ENCODE results near the gene GBP6. TPM values are rescaled to one million over a fixed set of nuclear protein-coding genes. Genes with fewer than 3 reads are reported as not detected.

GBP6 gene
- total and polyA plus RNA-seq, 4 donors = 0.05 to 0.08 TPM; not detected in 2

GRCh38 chr1:89331890-89332289 is 32.0 kb upstream of the GBP6 start:
- Histone ChIP-seq H3K4me1 (ENCODE audit: control insufficient read depth in 4 of 4, insufficient read depth in 4 of 4, low read length in 3 of 4) (no peaks in the 10 kb centered on the region), H3K9ac (ENCODE audit: low read depth in 1 of 2, low read length in 2 of 2) (no peak overlapping the region), H3K9me3 (ENCODE audit: control insufficient read depth in 4 of 4, low read length in 3 of 4) (no peaks in the 10 kb centered on the region), H3K36me3 (ENCODE audit: control insufficient read depth in 4 of 4, insufficient read depth in 3 of 4, low read depth in 1 of 4, low read length in 3 of 4) (no peaks in the 10 kb centered on the region), H3K27me3 (ENCODE audit: control insufficient read depth in 4 of 4, insufficient read depth in 4 of 4, low read length in 3 of 4) (no peaks in the 10 kb centered on the region), H3K27ac (ENCODE audit: low read depth in 1 of 2, low read length in 2 of 2) (no peak overlapping the region), H3K4me3 (ENCODE audit: low read depth in 1 of 3, low read length in 3 of 3) (no peak overlapping the region)
- DNase-seq (ENCODE audit: low spot score) = no peak
- 88% methylated on average over 2 of the region's 2 CpGs for WGBS
- TF ChIP-seq FOXA1 (IDR thresholded peaks at IDR 0.05) (no peak), YY1 (IDR thresholded peaks at IDR 0.05) (no peak), EGR1 (IDR thresholded peaks at IDR 0.05; ENCODE audit: low read depth in 2 of 2) (no peak), HNF4A (conservative IDR thresholded peaks at IDR 0.05) (no peak), FOXA2 (IDR thresholded peaks at IDR 0.05) (no peak), ZBTB33 (IDR thresholded peaks at IDR 0.05) (no peak), HNF4G (IDR thresholded peaks at IDR 0.05) (no peak), REST (IDR thresholded peaks at IDR 0.05) (no peak), RAD21 (IDR thresholded peaks at IDR 0.05) (no peak), NR2F2 (IDR thresholded peaks at IDR 0.05) (no peak), GABPA (IDR thresholded peaks at IDR 0.05 in 1 of 2, conservative IDR thresholded peaks at IDR 0.05 in 1 of 2) (no peak), RXRA (IDR thresholded peaks at IDR 0.05) (no peak), CTCF (IDR thresholded peaks at IDR 0.05; ENCODE audit: low read depth, low read length, missing input control) (no peak), SP1 (IDR thresholded peaks at IDR 0.05) (no peak), MAX (IDR thresholded peaks at IDR 0.05) (no peak), ATF3 (IDR thresholded peaks at IDR 0.05) (no peak), TAF1 (conservative IDR thresholded peaks at IDR 0.05) (no peak), JUND (IDR thresholded peaks at IDR 0.05) (no peak)

Data from liver (tissue), 9 donors.